Psoas muscle (tissue), 8 donors: ENCODE results near the gene ZMYND12. TPM values are rescaled to one million over a fixed set of nuclear protein-coding genes. Genes with fewer than 3 reads are reported as not detected.

Source experiments
- ATAC-seq, 4 donors: fragments of 200-7000 bp; cut with Tn5 transposase; one replicate each; pipeline ENCODE4 v1.9.1; 2020; ENCODE audit warnings: moderate library complexity in 3 of 4, mild to moderate bottlenecking in 2 of 4
- DNase-seq, 2 donors: peaks; one replicate each; pipeline ENCODE4 v3.0.0-alpha.2; 2020
- H3K27ac ChIP-seq: fragments of 200-600 bp; one replicate; pipeline ENCODE4 v1.8.0; 2022
- H3K27me3 ChIP-seq, 3 donors: fragments of 200-600 bp in 1 of 3; one replicate each; pipeline versions ENCODE4 v1.6.1 to v1.8.0; 2013 to 2022; ENCODE audit warnings: low read length in 2 of 3, mild to moderate bottlenecking in 2 of 3, moderate library complexity in 1 of 3; ENCODE audit not compliant: insufficient read depth in 3 of 3
- H3K36me3 ChIP-seq, 2 donors: fragments of 200-600 bp in 1 of 2; one replicate each; pipeline versions ENCODE4 v1.6.1 to v1.8.0; 2013 to 2022; ENCODE audit warnings: low read depth in 1 of 2, mild to moderate bottlenecking in 1 of 2, moderate library complexity in 1 of 2; ENCODE audit not compliant: insufficient read depth in 1 of 2
- H3K4me1 ChIP-seq: fragments of 200-600 bp; one replicate; pipeline ENCODE4 v1.8.0; 2022
- H3K4me3 ChIP-seq: fragments of 200-600 bp; one replicate; pipeline ENCODE4 v1.8.0; 2022; ENCODE audit warnings: mild to moderate bottlenecking
- H3K9me3 ChIP-seq: fragments of 200-600 bp; one replicate; pipeline ENCODE4 v1.8.0; 2022
- WGBS, 3 donors: extraction: QIAGEN DNeasy Blood & Tissue Kit; methylation state at CpG; one replicate each; pipeline versions ENCODE4 v1.1.6 to v1.1.7; 2013; 5-methylcytosine and 5-hydroxymethylcytosine counted together
- intact Hi-C, 2 donors: fragments of 100-400 bp; cut with DNase I; formaldehyde crosslinking; loops; one replicate each; pipeline versions ENCODE4 v1.11.0 to v1.14.2; 2022
- polyA plus RNA-seq, 3 donors: library from polyadenylated mRNA; stranded (reverse); fragments of 200-250 nt; gene quantifications; one replicate each; pipeline ENCODE4 v1.2.3, GENCODE V29; 2013
- total RNA-seq, 4 donors: library from RNA; stranded (reverse); fragmentation: NEBNext Ultra II Directional in 2 of 4; extraction: Animal tissue kit (Norgen Biotek cat#: 25700) in 2 of 4; gene quantifications; one replicate each; pipeline versions ENCODE4 v1.2.1 to v1.2.4, GENCODE V29; 2021 to 2023
- TF ChIP-seq, protein P1 (sequence below): fragments of 200-600 bp; IDR thresholded peaks from one replicate; pipeline ENCODE4 v1.8.0; 2022; ENCODE audit warnings: antibody characterized with exemption
- donor health status: healthy with polysubstance abuse.
- donor health status: DM: no; HTN: no; CAD: no; lungs with moderate emphysema.
- donor health status: Bipolar disorder and iron deficiency.
- donor health status: healthy.
- donor health status: DM: yes; HTN: yes; CAD: no.
- donor health status: DM: no; HTN: no; CAD: no.
- donor health status: DM: no; HTN: no; CAD: no.
- donor health status: DM: yes; HTN: yes; CAD: no.

The ZMYND12 gene
- total and polyA plus RNA-seq, 7 donors = 0.39 to 2.7 (median 1.0) TPM

DNA sequence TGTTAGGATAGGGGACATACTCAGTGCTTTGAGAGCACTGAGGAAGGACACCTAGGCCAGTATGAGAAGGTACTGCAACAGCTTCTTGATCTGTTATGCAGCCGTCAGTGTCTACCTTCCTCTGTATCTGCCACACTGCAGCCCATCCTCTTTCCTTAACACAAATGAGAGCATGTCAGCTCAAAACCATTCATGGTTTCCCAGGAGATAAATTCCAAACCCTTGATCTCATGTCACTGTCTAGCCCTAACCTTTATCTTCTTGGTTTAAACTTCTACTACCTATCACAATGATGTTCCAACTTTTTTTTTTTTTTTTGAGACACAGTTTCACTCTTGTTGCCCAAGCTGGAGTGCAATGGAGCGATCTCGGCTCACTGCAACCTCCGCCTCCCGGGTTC is 1.4 kb downstream of the ZMYND12 start:
- WGBS, 3 donors = 93 to 96% (median 94%) methylated on average over 5 of the region's 5 CpGs
- no peak overlapping the region for H3K27ac ChIP-seq
- ATAC-seq (no peak), DNase-seq (no peak)
- H3K9me3 ChIP-seq = no peaks in the 10 kb centered on the region
- peaks cover 0 to 17% of the 10 kb centered on the region in 2 donors for H3K36me3 ChIP-seq
- H3K27me3 ChIP-seq = no peaks in the 10 kb centered on the region
- intact Hi-C loops = loop anchor here in 1 of 2 donors (10.0 kb wide), 1 partner anchor 310 kb away; the partner anchor contains the start of genes C1orf50 and P3H1
- peaks cover 6% of the 10 kb centered on the region for H3K4me1 ChIP-seq
- H3K4me3 ChIP-seq = no peak overlapping the region
- TF ChIP-seq, protein P1, sequence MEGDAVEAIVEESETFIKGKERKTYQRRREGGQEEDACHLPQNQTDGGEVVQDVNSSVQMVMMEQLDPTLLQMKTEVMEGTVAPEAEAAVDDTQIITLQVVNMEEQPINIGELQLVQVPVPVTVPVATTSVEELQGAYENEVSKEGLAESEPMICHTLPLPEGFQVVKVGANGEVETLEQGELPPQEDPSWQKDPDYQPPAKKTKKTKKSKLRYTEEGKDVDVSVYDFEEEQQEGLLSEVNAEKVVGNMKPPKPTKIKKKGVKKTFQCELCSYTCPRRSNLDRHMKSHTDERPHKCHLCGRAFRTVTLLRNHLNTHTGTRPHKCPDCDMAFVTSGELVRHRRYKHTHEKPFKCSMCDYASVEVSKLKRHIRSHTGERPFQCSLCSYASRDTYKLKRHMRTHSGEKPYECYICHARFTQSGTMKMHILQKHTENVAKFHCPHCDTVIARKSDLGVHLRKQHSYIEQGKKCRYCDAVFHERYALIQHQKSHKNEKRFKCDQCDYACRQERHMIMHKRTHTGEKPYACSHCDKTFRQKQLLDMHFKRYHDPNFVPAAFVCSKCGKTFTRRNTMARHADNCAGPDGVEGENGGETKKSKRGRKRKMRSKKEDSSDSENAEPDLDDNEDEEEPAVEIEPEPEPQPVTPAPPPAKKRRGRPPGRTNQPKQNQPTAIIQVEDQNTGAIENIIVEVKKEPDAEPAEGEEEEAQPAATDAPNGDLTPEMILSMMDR = no peak

DNA sequence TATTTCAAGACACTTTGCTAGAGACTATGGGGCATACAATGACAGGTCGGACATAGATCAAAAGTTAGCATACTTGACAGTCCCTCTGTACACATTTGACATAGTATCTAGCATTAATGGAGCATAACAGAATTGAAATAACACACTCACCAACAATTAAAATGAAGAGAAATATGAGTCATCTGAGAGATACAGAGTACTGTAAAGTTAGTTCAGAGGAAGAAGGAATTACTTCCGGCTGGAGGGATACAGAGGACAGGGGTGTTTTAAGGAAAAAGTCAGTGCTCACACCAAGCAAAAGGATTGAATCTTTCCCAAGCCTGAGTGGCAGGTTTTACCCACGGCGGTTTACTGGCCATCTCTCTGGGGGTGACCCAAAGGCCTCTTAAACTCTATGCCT is 2.4 kb downstream of the ZMYND12 start:
- H3K27me3 ChIP-seq = no peaks in the 10 kb centered on the region
- TF ChIP-seq, protein P1 = no peak
- DNase-seq (no peak), ATAC-seq (no peak)
- no peaks in the 10 kb centered on the region for H3K9me3 ChIP-seq
- H3K4me1 ChIP-seq = peaks cover 6% of the 10 kb centered on the region
- H3K27ac ChIP-seq = no peak overlapping the region
- 74 to 85% (median 82%) methylated on average over 4 of the region's 4 CpGs for WGBS, 3 donors
- H3K4me3 ChIP-seq = no peak overlapping the region
- intact Hi-C loops = loop anchor here in 1 of 2 donors (10.0 kb wide), 1 partner anchor 311 kb away; the partner anchor contains the start of genes C1orf50 and P3H1
- H3K36me3 ChIP-seq = peaks cover 0 to 7% of the 10 kb centered on the region in 2 donors

DNA sequence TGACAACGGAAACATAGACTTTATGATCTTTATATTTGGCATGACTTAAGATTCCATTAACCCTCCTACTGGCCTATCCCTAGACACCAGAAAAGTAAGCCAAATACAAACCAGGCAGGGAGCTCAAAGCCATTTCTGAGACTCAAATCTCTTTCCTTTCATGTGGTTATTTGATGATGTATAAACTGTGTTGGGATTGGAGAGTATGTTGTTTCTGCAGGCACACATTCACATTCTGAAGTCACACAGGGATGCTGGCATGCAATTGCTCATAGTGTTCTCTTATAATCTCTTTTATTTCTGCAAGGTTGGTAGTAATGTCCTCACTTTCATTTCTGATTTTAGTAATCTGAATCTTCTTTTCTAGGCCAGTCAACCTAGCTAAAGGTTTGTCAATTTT is 5.8 kb downstream of the ZMYND12 start:
- no peaks in the 10 kb centered on the region for H3K36me3 ChIP-seq
- H3K27me3 ChIP-seq = no peaks in the 10 kb centered on the region
- intact Hi-C loops = loop anchor here in 1 of 2 donors (10.0 kb wide), 1 partner anchor 315 kb away; the partner anchor contains the start of genes C1orf50 and P3H1
- 67 to 86% (median 84%) methylated on average over 1 of the region's 1 CpG for WGBS, 3 donors
- H3K9me3 ChIP-seq = no peaks in the 10 kb centered on the region
- no peak overlapping the region for H3K4me3 ChIP-seq
- H3K27ac ChIP-seq = no peak overlapping the region
- no peaks in the 10 kb centered on the region for H3K4me1 ChIP-seq
- ATAC-seq (no peak), DNase-seq (no peak)
- TF ChIP-seq, protein P1 = no peak

DNA sequence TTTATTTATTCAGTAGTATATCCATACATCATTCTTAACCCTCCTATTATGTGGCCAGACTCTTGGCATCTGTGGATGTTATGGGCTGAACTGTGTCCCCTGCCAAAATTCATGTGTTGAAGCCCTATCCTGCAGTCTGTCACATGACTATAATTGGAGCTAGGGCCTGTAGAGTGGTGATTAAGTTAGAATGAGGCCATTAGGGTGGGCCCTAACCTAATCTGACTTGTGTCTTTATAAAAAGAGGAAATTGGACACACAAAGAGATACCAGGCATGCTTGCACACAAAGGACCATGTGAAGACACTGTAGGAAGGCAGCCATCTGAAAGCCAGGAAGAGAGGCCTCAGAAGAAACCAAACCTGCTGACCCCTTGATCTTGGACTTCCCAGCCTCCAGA is 6.6 kb downstream of the ZMYND12 start:
- TF ChIP-seq, protein P1 = no peak
- ATAC-seq = no peak
- intact Hi-C loops = no loop called here

DNA sequence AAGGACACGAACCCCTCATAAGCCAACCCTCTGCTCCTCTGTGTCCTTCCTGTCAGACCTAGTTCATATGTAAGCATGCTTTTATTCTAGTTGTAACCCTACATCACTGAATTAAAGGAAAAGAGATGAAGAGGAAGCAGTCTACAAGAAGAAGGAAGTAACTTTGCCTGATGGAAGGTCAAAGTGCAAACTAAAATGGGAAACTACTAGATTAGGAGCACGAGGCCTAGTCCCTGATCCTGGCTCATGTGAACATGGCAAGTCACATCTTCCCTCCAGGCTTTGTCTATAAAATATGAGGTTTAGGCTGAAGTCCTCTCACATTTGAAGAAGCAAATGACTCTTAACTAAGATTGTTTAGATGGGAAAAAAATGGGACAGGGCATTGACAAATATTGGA is 13.2 kb downstream of the ZMYND12 start:
- Histone ChIP-seq H3K4me1 (no peaks in the 10 kb centered on the region), H3K4me3 (no peak overlapping the region), H3K27me3 (no peaks in the 10 kb centered on the region), H3K9me3 (no peaks in the 10 kb centered on the region), H3K36me3 (no peaks in the 10 kb centered on the region), H3K27ac (no peak overlapping the region)
- TF ChIP-seq, protein P1 = no peak
- ATAC-seq = no peak
- intact Hi-C loops = no loop called here
- 39 to 42% (median 39%) methylated on average over 2 of the region's 2 CpGs for WGBS, 3 donors
- no peak for DNase-seq

More for the DNA sequence above, 6.6 kb downstream of the ZMYND12 start:
- H3K36me3 ChIP-seq = no peaks in the 10 kb centered on the region
- H3K27me3 ChIP-seq = no peaks in the 10 kb centered on the region
- no peaks in the 10 kb centered on the region for H3K4me1 ChIP-seq
- no peaks in the 10 kb centered on the region for H3K9me3 ChIP-seq
- DNase-seq = no peak
- no peak overlapping the region for H3K27ac ChIP-seq
- no peak overlapping the region for H3K4me3 ChIP-seq
